GM12878 (cell line): ENCODE measurements around the gene ANAPC7. TPM values are rescaled to one million over a fixed set of nuclear protein-coding genes. Genes with fewer than 3 reads are reported as not detected.

ENCODE experiments used
- BMI1 ChIP-seq: fragments of 450-650 bp; IDR thresholded peaks from 2 replicates; pipeline ENCODE4 v1.6.1; 2016; ENCODE audit warnings: mild to moderate bottlenecking, moderate library complexity, borderline replicate concordance
- E4F1 ChIP-seq: fragments of 450-650 bp; IDR thresholded peaks from 2 replicates; pipeline ENCODE4 v1.6.1; 2018; ENCODE audit warnings: borderline replicate concordance, mild to moderate bottlenecking; ENCODE audit not compliant: partially characterized antibody
- IKZF2 ChIP-seq, 2 experiments: fragments of 450-650 bp; IDR thresholded peaks; 2 replicates each; pipeline ENCODE4 v1.6.1; 2017; ENCODE audit warnings: mild to moderate bottlenecking in 2 of 2, moderate library complexity in 2 of 2
- JUND ChIP-seq: IDR thresholded peaks from 2 replicates; pipeline ENCODE4 v1.6.1; 2012; ENCODE audit warnings: low read depth, mild to moderate bottlenecking, low read length, improper control_type of control experiment, moderate library complexity
- LARP7 ChIP-seq: fragments of 450-650 bp; IDR thresholded peaks from 2 replicates; pipeline ENCODE4 v1.6.1; 2017; ENCODE audit warnings: mild to moderate bottlenecking
- NFXL1 ChIP-seq: fragments of 450-650 bp; IDR thresholded peaks from 2 replicates; pipeline ENCODE4 v1.6.1; 2017; ENCODE audit warnings: antibody characterized with exemption, mild to moderate bottlenecking, borderline replicate concordance
- PRDM15 ChIP-seq: fragments of 450-650 bp; formaldehyde crosslinking; IDR thresholded peaks from 2 replicates; pipeline ENCODE4 v1.4.0; 2020; ENCODE audit warnings: mild to moderate bottlenecking, moderate library complexity
- RCOR1 ChIP-seq: conservative IDR thresholded peaks from 2 replicates; pipeline ENCODE4 v1.6.1; 2012; ENCODE audit warnings: low read depth, low read length, improper control_type of control experiment
- SKIL ChIP-seq: fragments of 450-650 bp; IDR thresholded peaks from 2 replicates; pipeline ENCODE4 v1.6.1; 2017; ENCODE audit warnings: mild to moderate bottlenecking, low read depth, inconsistent platforms; ENCODE audit not compliant: poor library complexity, severe bottlenecking
- ZNF24 ChIP-seq: fragments of 450-650 bp; IDR thresholded peaks from 2 replicates; pipeline ENCODE4 v1.6.1; 2017; ENCODE audit warnings: antibody characterized with exemption, mild to moderate bottlenecking
- ZNF687 ChIP-seq: fragments of 450-650 bp; IDR thresholded peaks from 2 replicates; pipeline ENCODE4 v1.6.1; 2017; ENCODE audit warnings: mild to moderate bottlenecking, moderate library complexity
- ZZZ3 ChIP-seq: IDR thresholded peaks from 2 replicates; pipeline ENCODE4 v1.6.1; 2011; ENCODE audit warnings: low read depth; ENCODE audit not compliant: control insufficient read depth, insufficient read length
- polyA plus RNA-seq, 11 experiments: library from polyadenylated mRNA; depleted of rRNA in 4 of 11; unstranded in 6 of 11; stranded (reverse) in 5 of 11; fragments of >200 nt; fragmentation: Nextera tagmentation in 4 of 11; fragmentation: Illumina TruSeq in 1 of 11; extraction: Ambion mirVana in 4 of 11; extraction: Trizol in 1 of 11; gene quantifications; 1 replicate in 1 of 11; 2 replicates in 10 of 11; pipeline versions ENCODE4 v1.2.1 to v1.2.3, GENCODE V29; 2011 to 2016; ENCODE audit warnings: inconsistent platforms in 2 of 11, missing spikeins in 2 of 11, low read depth in 1 of 11
- total RNA-seq, 4 experiments: library from RNA; depleted of rRNA in 3 of 4; stranded (reverse); fragments of >200 nt in 3 of 4; fragmentation: Illumina TruSeq in 1 of 4; extraction: Trizol in 1 of 4; gene quantifications; 2 replicates each; pipeline versions ENCODE4 v1.2.1 to v1.2.3, GENCODE V29; 2013 to 2021

Gene ANAPC7
- total and polyA plus RNA-seq, 10 of the 15 experiments (the other 5 are each of a cell fraction or from before 2014, with no cell fraction given), result 24.5 to 77.9 (median 58.6) TPM

GRCh38 chr12:110371408-110372055, 32.0 kb downstream of the ANAPC7 start (continued):
- TF ChIP-seq PRDM15 (CRISPR knock-in tag) (no peak), SKIL (no peak), IKZF2 (IDR thresholded peaks at IDR 0.05) (no peak; a peak in 1 of 4 replicates), ZNF687 (peak; percentile 82), ZNF24 (no peak), BMI1 (no peak), NFXL1 (no peak), RCOR1 (no peak), ZZZ3 (no peak), E4F1 (no peak), LARP7 (peak; percentile 21; the same call in 1 of the 2 replicates), JUND (no peak)
